H9 (cell line): ENCODE measurements around the gene GTF2A1. TPM values are rescaled to one million over a fixed set of nuclear protein-coding genes. Genes with fewer than 3 reads are reported as not detected.

ENCODE experiments used
- DNase-seq: peaks from one replicate; pipeline ENCODE4 v3.0.0-alpha.2; 2017
- H2AFZ ChIP-seq: one replicate; pipeline ENCODE4 v1.6.1; 2013; ENCODE audit warnings: mild to moderate bottlenecking, low read length, control low read depth, moderate library complexity
- H2AK5ac ChIP-seq: 2 replicates; pipeline ENCODE4 v1.6.1; 2013; ENCODE audit warnings: low read length, control low read depth, mixed read lengths; ENCODE audit not compliant: insufficient read length
- H2BK120ac ChIP-seq: one replicate; pipeline ENCODE4 v1.6.1; 2013; ENCODE audit warnings: low read depth, mild to moderate bottlenecking, low read length, control low read depth, inconsistent platforms; ENCODE audit not compliant: poor library complexity, severe bottlenecking
- H2BK12ac ChIP-seq: 2 replicates; pipeline ENCODE4 v1.6.1; 2013; ENCODE audit warnings: low read length, control low read depth, mixed read lengths, low read depth; ENCODE audit not compliant: insufficient read length
- H2BK15ac ChIP-seq: 2 replicates; pipeline ENCODE4 v1.6.1; 2013; ENCODE audit warnings: low read depth, low read length, control low read depth
- H2BK20ac ChIP-seq: one replicate; pipeline ENCODE4 v1.6.1; 2013; ENCODE audit warnings: low read depth, mild to moderate bottlenecking, low read length, control low read depth, inconsistent platforms; ENCODE audit not compliant: poor library complexity, severe bottlenecking
- H2BK5ac ChIP-seq: 2 replicates; pipeline ENCODE4 v1.6.1; 2013; ENCODE audit warnings: low read length, control low read depth, mixed read lengths; ENCODE audit not compliant: insufficient read length
- H3K14ac ChIP-seq: 2 replicates; pipeline ENCODE4 v1.6.1; 2013; ENCODE audit warnings: low read length, control low read depth; ENCODE audit not compliant: insufficient read depth
- H3K18ac ChIP-seq: 2 replicates; pipeline ENCODE4 v1.6.1; 2013; ENCODE audit warnings: low read depth, mild to moderate bottlenecking, mixed read lengths, low read length, control low read depth; ENCODE audit not compliant: insufficient read length
- H3K23ac ChIP-seq: 2 replicates; pipeline ENCODE4 v1.6.1; 2013; ENCODE audit warnings: low read length, control low read depth, mixed read lengths, low read depth; ENCODE audit not compliant: insufficient read length
- H3K23me2 ChIP-seq: 2 replicates; pipeline ENCODE4 v1.6.1; 2013; ENCODE audit warnings: low read depth, mild to moderate bottlenecking, mixed read lengths, low read length, control low read depth; ENCODE audit not compliant: insufficient read length, poor library complexity, severe bottlenecking
- H3K27ac ChIP-seq: 2 replicates; pipeline ENCODE4 v1.5.1; 2013; ENCODE audit warnings: low read length, control low read depth, mixed read lengths, low read depth; ENCODE audit not compliant: insufficient read length
- H3K27me3 ChIP-seq: 2 replicates; pipeline ENCODE4 v1.6.1; 2013; ENCODE audit warnings: low read length, control low read depth, inconsistent platforms; ENCODE audit not compliant: insufficient read depth
- H3K4ac ChIP-seq: 2 replicates; pipeline ENCODE4 v1.6.1; 2013; ENCODE audit warnings: low read depth, mild to moderate bottlenecking, control low read depth, inconsistent platforms, low read length, moderate library complexity
- H3K4me1 ChIP-seq: 2 replicates; pipeline ENCODE4 v1.6.1; 2013; ENCODE audit warnings: low read length, control low read depth, inconsistent platforms; ENCODE audit not compliant: insufficient read depth
- H3K4me2 ChIP-seq: 2 replicates; pipeline ENCODE4 v1.6.1; 2013; ENCODE audit warnings: low read length, control low read depth, mixed read lengths; ENCODE audit not compliant: insufficient read length, insufficient read depth
- H3K56ac ChIP-seq: 2 replicates; pipeline ENCODE4 v1.6.1; 2013; ENCODE audit warnings: low read depth, mild to moderate bottlenecking, mixed read lengths, low read length, control low read depth; ENCODE audit not compliant: insufficient read length
- H3K79me1 ChIP-seq: 2 replicates; pipeline ENCODE4 v1.6.1; 2013; ENCODE audit warnings: low read depth, mild to moderate bottlenecking, moderate library complexity, low read length, control low read depth, inconsistent platforms; ENCODE audit not compliant: insufficient read depth, poor library complexity, severe bottlenecking
- H3K79me2 ChIP-seq: 2 replicates; pipeline ENCODE4 v1.6.1; 2013; ENCODE audit warnings: low read length, control low read depth, inconsistent platforms; ENCODE audit not compliant: insufficient read depth
- H3K9ac ChIP-seq: 2 replicates; pipeline ENCODE4 v1.6.1; 2013; ENCODE audit warnings: low read length, control low read depth, mixed read lengths; ENCODE audit not compliant: insufficient read length; ENCODE audit errors: extremely low read depth
- H3K9me3 ChIP-seq: one replicate; pipeline ENCODE4 v1.6.1; 2013; ENCODE audit warnings: low read depth, low read length, inconsistent platforms; ENCODE audit not compliant: control insufficient read depth
- H3T11ph ChIP-seq: one replicate; pipeline ENCODE4 v1.6.1; 2013; ENCODE audit warnings: mild to moderate bottlenecking, low read length, control low read depth, inconsistent platforms
- H4K20me1 ChIP-seq: one replicate; pipeline ENCODE4 v1.6.1; 2013; ENCODE audit not compliant: control insufficient read depth, insufficient read length, insufficient read depth
- H4K5ac ChIP-seq: 2 replicates; pipeline ENCODE4 v1.6.1; 2013; ENCODE audit warnings: low read depth, mild to moderate bottlenecking, mixed read lengths, low read length, control low read depth; ENCODE audit not compliant: insufficient read length
- H4K8ac ChIP-seq: replicated peaks from 2 replicates; pipeline ENCODE4 v1.6.1; 2013; ENCODE audit warnings: low read length, control low read depth, mixed read lengths, low read depth; ENCODE audit not compliant: insufficient read length
- H4K91ac ChIP-seq: 2 replicates; pipeline ENCODE4 v1.6.1; 2013; ENCODE audit warnings: low read depth, mild to moderate bottlenecking, moderate library complexity, mixed read lengths, low read length, control low read depth; ENCODE audit not compliant: insufficient read length
- H3K27ac Mint-ChIP-seq, 3 experiments: 2 replicates in 2 of 3; 3 replicates in 1 of 3; pipeline ENCODE4 v1.8.0; 2020 to 2021; ENCODE audit warnings: mixed read lengths in 3 of 3, mild to moderate bottlenecking in 1 of 3, moderate library complexity in 1 of 3
- H3K27me3 Mint-ChIP-seq: 2 replicates; pipeline ENCODE4 v1.8.0; 2021; ENCODE audit warnings: low read depth, mild to moderate bottlenecking, moderate library complexity, mixed read lengths
- H3K36me3 Mint-ChIP-seq, 3 experiments: 2 replicates in 2 of 3; 3 replicates in 1 of 3; pipeline ENCODE4 v1.8.0; 2020 to 2021; ENCODE audit warnings: low read depth in 3 of 3, mixed read lengths in 3 of 3; ENCODE audit not compliant: insufficient read depth in 1 of 3
- H3K4me1 Mint-ChIP-seq, 2 experiments: 2 replicates each; pipeline ENCODE4 v1.8.0; 2020; ENCODE audit warnings: mixed read lengths in 2 of 2
- H3K4me3 Mint-ChIP-seq, 2 experiments: 2 replicates in 1 of 2; 3 replicates in 1 of 2; pipeline ENCODE4 v1.8.0; 2020 to 2021; ENCODE audit warnings: mild to moderate bottlenecking in 2 of 2, mixed read lengths in 2 of 2, moderate library complexity in 1 of 2
- H3K9me3 Mint-ChIP-seq, 2 experiments: 2 replicates in 1 of 2; 3 replicates in 1 of 2; pipeline ENCODE4 v1.8.0; 2020; ENCODE audit warnings: mild to moderate bottlenecking in 2 of 2, mixed read lengths in 2 of 2, moderate library complexity in 1 of 2
- WGBS: extraction: QIAGEN DNeasy Blood & Tissue Kit; methylation state at CpG from one replicate; pipeline ENCODE4 v1.1.7; 2013; ENCODE audit warnings: missing lambda C conversion rate, low lambda C conversion rate, mixed read lengths; ENCODE audit not compliant: insufficient read length; ENCODE audit errors: extremely low coverage; 5-methylcytosine and 5-hydroxymethylcytosine counted together
- total RNA-seq: library from RNA; stranded (reverse); gene quantifications from 2 replicates; pipeline ENCODE4 v1.2.1, GENCODE V29; 2021
- TF ChIP-seq, protein P1 (sequence below): fragments of 200-600 bp; sonication (generic); conservative IDR thresholded peaks from 3 replicates; pipeline ENCODE4 v1.8.0; 2021; ENCODE audit warnings: antibody characterized with exemption, mild to moderate bottlenecking

Gene GTF2A1
- total RNA-seq, 1 experiment from 2014 or later: 43.0 TPM

DNA sequence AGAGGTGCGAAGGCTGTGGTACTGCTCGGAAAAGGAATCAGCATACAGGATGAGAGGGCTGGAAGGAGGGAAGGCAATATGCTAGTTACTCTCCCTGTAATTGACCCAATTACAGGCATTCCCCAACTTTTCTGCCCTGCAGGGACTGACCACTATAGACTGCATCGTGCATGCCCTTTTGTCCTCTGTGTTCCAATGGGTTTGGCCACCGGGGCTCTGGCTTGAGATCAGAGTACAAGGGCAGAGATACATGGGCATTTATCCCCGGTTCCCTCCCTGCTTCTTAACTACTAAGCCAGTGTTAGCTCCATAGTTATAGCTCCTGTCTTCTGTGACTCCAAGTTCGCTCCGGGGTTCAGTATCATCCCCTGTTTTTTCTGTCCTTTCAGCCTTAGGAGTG lies 59.7 kb downstream of the GTF2A1 start:
- no peaks in the 10 kb centered on the region for H3K23me2 ChIP-seq
- Mint-ChIP-seq H3K4me3 (no peak overlapping the region), H3K27me3 (no peaks in the 10 kb centered on the region), H3K36me3 (no peaks in the 10 kb centered on the region), H3K9me3 (no peaks in the 10 kb centered on the region), H3K4me1 (peaks cover 2 to 5% of the 10 kb centered on the region in 2 experiments; a peak in 3 of 4 replicates), H3K27ac (no peak overlapping the region)
- no peak overlapping the region for H3K18ac ChIP-seq
- no peak overlapping the region for H3K4ac ChIP-seq
- H2AK5ac ChIP-seq: no peak overlapping the region
- no peak for DNase-seq
- TF ChIP-seq, protein P1, sequence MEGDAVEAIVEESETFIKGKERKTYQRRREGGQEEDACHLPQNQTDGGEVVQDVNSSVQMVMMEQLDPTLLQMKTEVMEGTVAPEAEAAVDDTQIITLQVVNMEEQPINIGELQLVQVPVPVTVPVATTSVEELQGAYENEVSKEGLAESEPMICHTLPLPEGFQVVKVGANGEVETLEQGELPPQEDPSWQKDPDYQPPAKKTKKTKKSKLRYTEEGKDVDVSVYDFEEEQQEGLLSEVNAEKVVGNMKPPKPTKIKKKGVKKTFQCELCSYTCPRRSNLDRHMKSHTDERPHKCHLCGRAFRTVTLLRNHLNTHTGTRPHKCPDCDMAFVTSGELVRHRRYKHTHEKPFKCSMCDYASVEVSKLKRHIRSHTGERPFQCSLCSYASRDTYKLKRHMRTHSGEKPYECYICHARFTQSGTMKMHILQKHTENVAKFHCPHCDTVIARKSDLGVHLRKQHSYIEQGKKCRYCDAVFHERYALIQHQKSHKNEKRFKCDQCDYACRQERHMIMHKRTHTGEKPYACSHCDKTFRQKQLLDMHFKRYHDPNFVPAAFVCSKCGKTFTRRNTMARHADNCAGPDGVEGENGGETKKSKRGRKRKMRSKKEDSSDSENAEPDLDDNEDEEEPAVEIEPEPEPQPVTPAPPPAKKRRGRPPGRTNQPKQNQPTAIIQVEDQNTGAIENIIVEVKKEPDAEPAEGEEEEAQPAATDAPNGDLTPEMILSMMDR: no peak
- H3K79me2 ChIP-seq: no peaks in the 10 kb centered on the region
- H3K79me1 ChIP-seq: no peaks in the 10 kb centered on the region
- H3K9ac ChIP-seq: no peak overlapping the region
- no peak overlapping the region for H3K23ac ChIP-seq
- H3K14ac ChIP-seq: no peak overlapping the region
- no peak overlapping the region for H4K8ac ChIP-seq
- no peak overlapping the region for H2BK12ac ChIP-seq
- no peak overlapping the region for H3K56ac ChIP-seq
- no peak overlapping the region for H2BK5ac ChIP-seq
- no peaks in the 10 kb centered on the region for H3K27me3 ChIP-seq
- H2AFZ ChIP-seq: no peak overlapping the region
- no CpG with 5 or more reads among the region's 7 CpGs for WGBS
- no peak overlapping the region for H4K91ac ChIP-seq
- no peak overlapping the region for H2BK15ac ChIP-seq
- H2BK20ac ChIP-seq: no peak overlapping the region
- no peak overlapping the region for H3T11ph ChIP-seq
- no peaks in the 10 kb centered on the region for H3K9me3 ChIP-seq
- no peak overlapping the region for H3K4me2 ChIP-seq
- no peak overlapping the region for H4K5ac ChIP-seq
- H3K27ac ChIP-seq: no peak overlapping the region
- H3K4me1 ChIP-seq: no peaks in the 10 kb centered on the region
- H4K20me1 ChIP-seq: no peaks in the 10 kb centered on the region
- no peak overlapping the region for H2BK120ac ChIP-seq
